GM21737 (cell line): ENCODE data around the gene TBC1D26.
"Not testable (repeated sequence)": the region's sequence is repeated elsewhere in the genome, so short reads cannot be mapped to it uniquely, and the experiment has no call there.

Experiments
- ATAC-seq: cut with Tn5 transposase; IDR thresholded peaks from one replicate; pipeline ENCODE4 v1.9.1; 2021; ENCODE audit warnings: mild to moderate bottlenecking, moderate library complexity; ENCODE audit not compliant: unreplicated experiment

TBC1D26 gene

GRCh38 chr17:15742921-15743320 is 10.8 kb downstream of the TBC1D26 start:
- no peak for ATAC-seq

GRCh38 chr17:15744074-15744676 is 12.1 kb downstream of the TBC1D26 start:
- ATAC-seq = no peak

GRCh38 chr17:15744885-15745284 is 12.8 kb downstream of the TBC1D26 start:
- no peak for ATAC-seq

GRCh38 chr17:15749403-15749802 is 17.3 kb downstream of the TBC1D26 start:
- not testable (repeated sequence) for ATAC-seq

- not testable (repeated sequence) for ATAC-seq
These were observed 36.9 kb downstream of the TBC1D26 start for GRCh38 chr17:15768865-15769533.

- not testable (repeated sequence) for ATAC-seq
These were observed 38.6 kb downstream of the TBC1D26 start for GRCh38 chr17:15770679-15771078.

- ATAC-seq = no peak
These were observed 44.8 kb downstream of the TBC1D26 start for GRCh38 chr17:15776871-15777270.

GRCh38 chr17:15777297-15777696 is 45.2 kb downstream of the TBC1D26 start:
- ATAC-seq = no peak

- ATAC-seq = no peak
These were observed 45.6 kb downstream of the TBC1D26 start for GRCh38 chr17:15777717-15778116.

GRCh38 chr17:15779119-15779518 is 47.0 kb downstream of the TBC1D26 start:
- no peak for ATAC-seq

GRCh38 chr17:15780188-15780587 is 48.1 kb downstream of the TBC1D26 start:
- ATAC-seq = no peak

GRCh38 chr17:15782866-15783265 is 50.8 kb downstream of the TBC1D26 start:
- ATAC-seq = no peak

GRCh38 chr17:15783461-15783860 is 51.4 kb downstream of the TBC1D26 start:
- no peak for ATAC-seq

- not testable (repeated sequence) for ATAC-seq
These were observed 52.3 kb downstream of the TBC1D26 start for GRCh38 chr17:15784351-15784750.

- not testable (repeated sequence) for ATAC-seq
These were observed 55.4 kb downstream of the TBC1D26 start for GRCh38 chr17:15787363-15788075.

- not testable (repeated sequence) for ATAC-seq
These were observed 56.3 kb downstream of the TBC1D26 start for GRCh38 chr17:15788365-15788764.
